T1000 (cell line): ENCODE results near the gene SNX2.
"Not testable (repeated sequence)": the region's sequence is repeated elsewhere in the genome, so short reads cannot be mapped to it uniquely, and the experiment has no call there.

Experiments
- DNase-seq: peaks from one replicate; lab custom pipeline; 2025; ENCODE audit warnings: mixed read lengths; lab: John Stamatoyannopoulos, UW

The SNX2 gene

DNA sequence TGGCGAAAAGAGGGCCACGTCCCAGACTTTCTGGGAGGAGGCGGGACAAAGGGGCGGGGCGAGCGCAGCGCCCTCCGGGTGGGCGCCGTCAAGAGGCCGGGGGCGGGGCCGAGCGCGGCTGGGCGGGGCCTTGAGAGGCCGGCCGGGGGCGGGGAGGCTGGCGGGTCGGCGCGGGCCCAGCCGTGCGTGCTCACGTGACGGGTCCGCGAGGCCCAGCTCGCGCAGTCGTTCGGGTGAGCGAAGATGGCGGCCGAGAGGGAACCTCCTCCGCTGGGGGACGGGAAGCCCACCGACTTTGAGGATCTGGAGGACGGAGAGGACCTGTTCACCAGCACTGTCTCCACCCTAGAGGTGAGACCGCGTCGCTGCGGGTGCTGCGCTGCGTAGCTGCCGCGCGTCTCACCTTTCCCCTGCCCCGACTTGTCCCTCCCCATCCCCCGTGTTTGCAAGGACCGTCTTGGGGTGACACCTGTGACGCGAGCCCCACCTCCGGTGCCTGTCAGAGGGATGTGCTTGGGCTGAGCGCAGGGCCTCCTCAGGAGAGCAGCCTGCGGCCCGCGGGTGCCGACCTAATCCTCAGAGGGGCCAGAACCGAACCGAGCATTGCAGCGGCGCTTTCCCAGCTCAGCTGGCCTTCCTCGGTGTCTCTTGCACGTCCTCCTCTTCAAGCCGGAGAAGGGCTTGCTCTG is at the start of gene SNX2:
Gene SNX2, plus strand, starts transcription at position 220 of the 689 bp plus-strand sequence. Its CDS starts 24 bp downstream, at position 244.
- peak; percentile 82 for DNase-seq

DNA sequence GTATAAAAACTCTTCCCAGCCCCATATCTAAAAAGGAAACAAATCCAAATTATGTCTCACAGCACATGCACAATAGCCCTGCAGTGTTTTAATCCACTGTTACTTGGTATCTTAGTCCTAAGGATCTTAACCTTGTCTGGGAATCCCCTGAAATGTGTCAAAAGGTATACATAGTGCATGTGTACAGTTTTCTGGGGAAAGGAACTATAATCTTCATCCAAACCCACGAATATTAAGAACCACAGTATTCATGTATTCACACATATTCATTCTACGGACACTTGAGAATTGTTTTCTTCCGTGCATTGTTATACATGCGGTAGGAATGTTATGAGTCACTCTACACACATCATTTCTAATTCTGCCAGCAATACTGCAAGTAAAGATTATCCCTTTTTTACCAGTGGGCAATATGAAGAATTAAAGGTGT is 47.8 kb upstream of the SNX2 start:
- DNase-seq, result no peak

DNA sequence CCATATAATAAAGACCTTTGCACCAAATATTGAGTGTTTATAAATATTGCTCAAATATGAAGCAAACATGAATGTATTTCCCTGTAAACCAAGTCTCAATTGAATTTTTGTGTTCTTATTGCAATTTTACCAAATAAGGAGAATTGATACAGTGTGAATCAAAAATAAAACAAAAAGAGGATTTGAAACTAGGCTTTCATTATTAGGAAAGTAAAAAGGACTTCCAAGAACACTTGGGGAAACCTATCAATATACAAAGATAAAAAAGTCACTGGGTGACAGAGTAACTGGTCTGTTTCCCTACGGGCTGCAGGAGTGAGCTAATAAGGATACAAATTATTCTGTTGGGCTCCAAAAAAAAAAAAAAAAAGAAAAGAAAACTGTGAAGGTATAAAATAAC is 44.8 kb upstream of the SNX2 start:
- DNase-seq, result no peak

GRCh38 chr5:122730456-122730855 is 44.4 kb upstream of the SNX2 start:
- no peak for DNase-seq

DNA sequence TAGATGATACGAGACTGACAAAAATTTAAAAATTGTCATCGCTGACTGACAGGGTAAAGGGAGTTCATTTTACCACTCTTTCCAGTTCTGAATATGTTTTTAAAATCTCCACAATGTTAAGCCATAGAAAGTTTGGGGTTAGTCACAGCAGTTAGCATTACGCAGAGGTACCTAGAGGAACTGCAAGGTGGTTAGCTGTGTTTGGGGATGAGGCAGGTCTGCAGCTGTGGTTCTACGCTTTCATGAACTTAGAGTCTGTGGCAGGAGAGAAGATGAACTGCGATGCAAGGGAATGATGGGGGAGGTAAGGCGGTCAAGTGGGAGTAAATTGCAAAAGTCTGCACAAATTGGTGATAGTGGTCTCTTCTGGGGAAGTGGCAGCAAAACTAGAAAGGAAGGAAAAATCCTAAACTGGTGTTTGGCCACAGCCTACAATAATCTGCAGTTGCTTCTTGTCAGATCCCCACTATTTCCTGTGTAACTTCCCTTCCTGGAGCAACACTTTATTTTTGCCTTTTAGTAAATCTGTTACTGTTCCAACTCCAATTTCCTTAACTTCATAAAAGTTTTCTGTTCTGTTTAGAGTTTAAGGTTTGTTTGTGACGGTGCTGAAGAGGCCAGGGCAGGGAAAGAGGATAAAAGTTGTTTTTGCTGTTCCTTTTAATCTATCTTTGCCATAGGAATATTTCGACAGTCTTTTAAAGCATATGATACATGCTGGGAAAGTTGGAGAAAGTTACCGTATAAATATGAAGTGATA is 38.6 kb upstream of the SNX2 start:
- no peak for DNase-seq

DNA sequence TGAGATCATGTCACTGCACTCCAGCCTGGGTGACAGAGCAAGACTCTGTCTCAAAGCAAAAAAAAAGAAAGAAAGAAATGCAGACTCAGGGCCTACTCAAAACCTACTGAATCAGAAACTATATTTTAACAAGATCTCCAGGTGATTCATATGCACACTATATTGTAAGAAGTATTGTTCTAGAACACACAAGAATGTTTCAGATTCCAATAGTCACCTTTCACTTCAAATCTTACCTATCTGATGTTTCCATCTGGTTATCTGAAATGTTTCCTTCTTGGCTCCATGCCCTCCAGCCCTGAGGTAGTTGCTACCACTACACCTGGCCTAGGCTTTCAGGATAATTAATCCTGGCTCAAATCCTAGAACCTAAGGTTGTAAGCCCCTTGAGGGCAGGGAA is 36.8 kb upstream of the SNX2 start:
- DNase-seq, result no peak

DNA sequence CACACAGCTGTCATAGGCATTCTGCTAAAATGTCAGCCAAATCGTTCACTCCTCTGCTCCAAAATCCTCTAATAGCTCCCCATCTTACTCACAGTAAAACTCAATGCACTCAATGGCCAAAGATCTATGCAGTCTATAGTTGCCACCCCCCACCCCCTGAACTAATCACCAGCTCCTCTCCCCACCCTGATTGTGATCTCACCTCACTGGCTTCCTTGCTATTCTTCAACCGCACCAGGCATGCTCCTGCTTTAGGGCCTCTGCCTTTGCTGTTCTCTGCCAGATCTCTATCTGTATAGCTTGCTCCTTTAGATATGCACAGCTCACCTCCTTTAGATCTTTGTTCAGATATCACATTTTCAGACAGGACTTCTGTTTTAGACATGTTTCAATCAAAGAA is 33.2 kb upstream of the SNX2 start:
- no peak for DNase-seq

- DNase-seq, result no peak
Measured at GRCh38 chr5:122743261-122743660, 31.6 kb upstream of the SNX2 start.

DNA sequence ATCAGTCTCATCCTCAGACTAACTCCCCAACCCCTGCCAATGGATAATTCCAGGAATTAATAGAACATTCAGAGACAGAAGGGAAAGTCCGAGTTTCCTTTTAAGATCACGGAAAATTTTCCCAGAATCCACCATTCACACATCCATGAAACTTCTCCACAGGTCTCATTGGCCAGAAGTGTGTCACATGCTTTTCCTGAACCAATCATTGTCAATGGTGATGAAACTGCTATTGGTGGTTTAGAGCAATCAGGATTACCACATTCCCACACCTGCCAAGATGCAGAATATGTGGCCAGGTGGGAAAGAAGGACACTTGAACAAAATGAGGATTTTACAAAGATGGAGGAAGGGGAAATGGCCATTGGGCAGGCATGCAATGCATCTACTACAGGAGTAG is 29.3 kb upstream of the SNX2 start:
- no peak for DNase-seq

GRCh38 chr5:122749886-122750285 is 25.0 kb upstream of the SNX2 start:
- no peak for DNase-seq

DNA sequence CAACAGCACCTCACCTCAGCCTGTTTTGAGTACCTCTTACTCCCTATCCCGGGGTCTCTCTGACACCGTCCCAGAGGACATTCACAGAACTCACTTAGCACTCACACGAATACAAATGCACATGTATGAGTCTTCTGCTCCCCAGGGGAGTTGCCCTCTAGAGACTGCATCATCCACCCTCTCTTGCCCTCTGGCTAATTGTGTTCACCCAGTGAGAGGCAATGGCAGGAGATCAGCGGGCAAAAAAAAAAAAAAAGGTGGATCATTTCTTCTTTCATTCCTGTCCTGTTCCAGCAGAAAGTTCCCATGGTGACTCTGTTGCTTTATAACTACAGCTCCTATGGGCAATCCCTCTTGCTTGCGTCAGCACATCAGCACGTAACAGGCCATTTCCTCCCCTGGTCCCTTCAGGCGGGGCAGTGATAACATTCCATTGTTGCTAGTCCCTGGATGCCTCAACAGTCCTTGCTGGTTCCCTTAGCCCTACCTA is 23.5 kb upstream of the SNX2 start:
- DNase-seq, result peak; percentile 88

DNA sequence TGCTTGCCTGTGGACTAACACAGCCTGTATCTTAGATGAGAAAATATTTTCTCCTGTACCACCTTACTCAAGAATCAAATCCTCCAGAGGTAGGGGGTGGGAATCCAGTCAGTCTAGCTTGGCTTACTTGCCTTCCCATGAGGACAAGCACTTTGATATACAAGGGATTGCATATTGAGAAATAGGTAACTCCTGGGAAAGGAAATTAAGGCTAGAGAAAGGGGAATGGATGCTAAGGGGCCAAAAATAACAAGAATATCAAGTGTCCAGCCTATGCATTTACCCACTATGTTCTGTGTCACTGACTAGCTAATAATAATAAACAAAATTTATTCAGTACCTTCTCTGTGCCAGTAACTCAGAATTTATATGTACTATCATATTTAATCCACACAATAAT is 21.4 kb upstream of the SNX2 start:
- no peak for DNase-seq

GRCh38 chr5:122755783-122756182 is 19.1 kb upstream of the SNX2 start:
- no peak for DNase-seq

- no peak for DNase-seq
Measured at GRCh38 chr5:122756264-122756911, 18.5 kb upstream of the SNX2 start.

DNA sequence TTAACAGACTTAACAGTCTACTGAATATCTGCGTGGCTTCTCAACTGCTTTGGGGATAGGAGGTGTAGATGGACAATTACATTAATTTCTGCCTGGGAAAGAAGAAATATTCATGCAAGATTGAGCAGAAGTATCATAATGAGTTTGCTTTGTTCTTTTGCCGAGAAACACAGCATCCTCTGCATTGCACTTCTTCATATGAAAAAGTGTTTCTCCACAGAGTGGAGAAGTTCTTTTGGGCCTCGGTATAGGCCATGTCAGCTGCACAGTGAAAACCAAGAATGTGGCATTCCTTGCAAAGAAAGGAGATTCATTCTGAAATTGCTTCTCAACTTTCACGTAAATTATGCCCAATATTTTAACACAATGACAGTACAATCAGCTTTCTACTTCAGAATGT is 17.6 kb upstream of the SNX2 start:
- DNase-seq, result no peak

GRCh38 chr5:122759241-122760070 is 15.4 kb upstream of the SNX2 start:
- DNase-seq, result no peak

DNA sequence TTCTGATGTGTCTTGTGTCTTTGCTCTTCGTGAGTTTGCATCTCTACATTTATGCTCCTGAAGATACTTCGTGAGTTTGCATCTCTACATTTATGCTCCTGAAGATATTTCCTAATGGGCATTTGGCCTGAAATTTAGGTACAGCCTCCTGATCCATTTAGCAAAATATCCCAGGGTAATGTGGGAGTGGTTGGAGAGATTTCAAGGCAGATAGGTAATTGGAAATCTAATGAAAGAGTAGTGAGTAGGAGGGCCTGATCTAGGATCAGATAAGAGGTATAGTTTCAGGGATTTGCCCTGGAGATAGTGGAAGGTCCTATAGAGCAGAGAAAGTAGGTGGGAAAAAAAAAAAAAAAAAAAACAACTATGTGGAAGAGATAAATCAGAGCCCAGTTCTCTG is 14.6 kb upstream of the SNX2 start:
- DNase-seq, result no peak

DNA sequence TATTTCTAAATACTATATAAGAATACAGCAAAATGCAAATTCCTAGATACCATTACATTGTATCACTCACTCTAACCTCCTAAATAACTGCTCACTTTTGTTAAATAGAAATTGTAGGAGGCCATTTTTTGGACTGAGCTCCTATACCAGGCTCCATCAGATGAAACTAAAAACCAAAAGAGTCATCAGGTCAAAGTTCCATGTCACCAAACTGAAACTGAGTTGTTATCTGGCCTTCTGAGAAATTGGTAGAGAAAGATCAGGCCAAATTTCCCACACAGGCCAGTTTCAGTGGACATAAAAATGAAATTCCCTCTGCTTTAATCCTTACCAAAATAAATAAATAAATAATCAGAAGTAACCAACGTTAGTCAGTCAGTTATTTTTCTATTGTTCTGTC is 13.8 kb upstream of the SNX2 start:
- no peak for DNase-seq

- not testable (repeated sequence) for DNase-seq
Measured at GRCh38 chr5:122761896-122762295, 13.0 kb upstream of the SNX2 start.

DNA sequence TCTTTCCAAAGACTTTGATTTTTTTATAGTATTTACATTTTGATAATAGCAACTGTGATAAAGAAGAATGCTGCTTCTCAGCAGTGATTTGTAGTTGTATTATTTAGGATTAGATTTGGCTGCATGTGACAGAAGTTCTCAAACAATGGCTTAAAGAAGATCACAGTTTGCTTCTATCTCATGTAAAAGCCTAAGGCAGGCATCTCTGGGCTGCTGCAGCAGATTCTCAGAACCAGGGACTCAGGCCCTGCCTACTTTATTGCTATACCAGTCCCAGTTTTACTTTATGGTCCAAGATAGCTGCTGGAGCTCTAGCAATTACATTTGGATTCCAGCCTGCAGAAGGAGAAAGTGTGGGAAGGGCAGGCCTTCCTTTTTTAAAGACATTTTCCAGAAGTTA is 8.8 kb upstream of the SNX2 start:
- no peak for DNase-seq

- no peak for DNase-seq
Measured at GRCh38 chr5:122770477-122770876, 4.4 kb upstream of the SNX2 start.

GRCh38 chr5:122772446-122772845 is 2.4 kb upstream of the SNX2 start:
- no peak for DNase-seq
